GM20000 (cell line): ENCODE measurements around the gene PCDH15.

ENCODE experiments used
- DNase-seq: peaks from one replicate; pipeline ENCODE4 v3.0.0; 2012; ENCODE audit warnings: low spot score
- TF ChIP-seq, protein P1 (sequence below): IDR thresholded peaks from 2 replicates; pipeline ENCODE4 v1.5.1; 2012; ENCODE audit warnings: mild to moderate bottlenecking, control low read depth; ENCODE audit errors: extremely low read depth, missing control alignments

PCDH15 gene

DNA sequence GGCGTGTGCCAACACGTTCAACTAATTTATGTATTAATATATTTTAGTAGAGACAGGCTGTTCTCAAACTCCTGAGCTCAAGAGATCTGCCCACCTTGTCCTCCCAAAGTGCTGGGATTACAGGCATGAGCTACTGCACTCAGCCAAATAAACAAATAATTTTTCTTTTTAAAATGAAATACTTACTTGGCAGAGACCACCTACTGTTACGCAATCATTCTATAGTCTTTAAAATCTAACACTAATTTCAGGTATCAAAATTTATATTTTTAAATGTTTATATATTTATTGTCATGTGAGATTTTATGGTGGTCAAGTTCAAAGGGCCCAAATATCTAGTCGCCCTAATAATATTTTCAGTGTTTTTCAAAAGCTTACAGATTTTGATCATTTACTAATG, 323.3 kb downstream of the PCDH15 start:
- no peak for DNase-seq
- TF ChIP-seq, protein P1, sequence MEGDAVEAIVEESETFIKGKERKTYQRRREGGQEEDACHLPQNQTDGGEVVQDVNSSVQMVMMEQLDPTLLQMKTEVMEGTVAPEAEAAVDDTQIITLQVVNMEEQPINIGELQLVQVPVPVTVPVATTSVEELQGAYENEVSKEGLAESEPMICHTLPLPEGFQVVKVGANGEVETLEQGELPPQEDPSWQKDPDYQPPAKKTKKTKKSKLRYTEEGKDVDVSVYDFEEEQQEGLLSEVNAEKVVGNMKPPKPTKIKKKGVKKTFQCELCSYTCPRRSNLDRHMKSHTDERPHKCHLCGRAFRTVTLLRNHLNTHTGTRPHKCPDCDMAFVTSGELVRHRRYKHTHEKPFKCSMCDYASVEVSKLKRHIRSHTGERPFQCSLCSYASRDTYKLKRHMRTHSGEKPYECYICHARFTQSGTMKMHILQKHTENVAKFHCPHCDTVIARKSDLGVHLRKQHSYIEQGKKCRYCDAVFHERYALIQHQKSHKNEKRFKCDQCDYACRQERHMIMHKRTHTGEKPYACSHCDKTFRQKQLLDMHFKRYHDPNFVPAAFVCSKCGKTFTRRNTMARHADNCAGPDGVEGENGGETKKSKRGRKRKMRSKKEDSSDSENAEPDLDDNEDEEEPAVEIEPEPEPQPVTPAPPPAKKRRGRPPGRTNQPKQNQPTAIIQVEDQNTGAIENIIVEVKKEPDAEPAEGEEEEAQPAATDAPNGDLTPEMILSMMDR = no peak

- no peak for DNase-seq
- TF ChIP-seq, protein P1 = no peak
These were observed 330.8 kb downstream of the PCDH15 start for GRCh38 chr10:54470324-54470631.

GRCh38 chr10:54469587-54470323, 331.3 kb downstream of the PCDH15 start:
- TF ChIP-seq, protein P1 = no peak
- peak; percentile 17 for DNase-seq

GRCh38 chr10:54454271-54454670, 346.8 kb downstream of the PCDH15 start:
- TF ChIP-seq, protein P1 = no peak
- no peak for DNase-seq

GRCh38 chr10:54449056-54449455, 352.0 kb downstream of the PCDH15 start:
- no peak for DNase-seq
- TF ChIP-seq, protein P1 = no peak

GRCh38 chr10:54444170-54444569, 356.9 kb downstream of the PCDH15 start:
- TF ChIP-seq, protein P1 = no peak
- no peak for DNase-seq

DNA sequence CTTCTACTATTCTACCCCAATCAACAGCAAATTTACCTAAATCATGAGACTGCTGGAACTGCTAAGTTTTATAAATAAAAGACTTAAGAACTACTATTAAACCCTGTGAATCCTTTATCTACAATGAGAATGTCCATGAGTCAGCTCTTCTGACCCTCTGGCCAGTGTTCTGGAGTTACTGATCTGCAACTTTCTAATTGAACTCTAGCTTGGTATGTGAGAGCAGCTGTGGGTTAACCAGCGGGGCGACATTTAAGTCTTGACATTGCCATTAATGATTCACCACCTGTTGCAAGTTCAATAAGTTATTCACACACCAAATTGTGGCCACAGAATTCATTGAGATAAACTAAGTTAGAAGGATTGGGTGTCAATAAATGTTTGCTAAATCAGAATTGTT, 359.8 kb downstream of the PCDH15 start:
- no peak for DNase-seq
- TF ChIP-seq, protein P1 = no peak
